Measurements from ENCODE around the gene ING2.
"Not testable (repeated sequence)": the region's sequence is repeated elsewhere in the genome, so short reads cannot be mapped to it uniquely, and the experiment has no call there.

Gene ING2

GRCh38 chr4:183550345-183551093, 45.7 kb downstream of the ING2 start:
- no peak for DNase-seq (ENCODE audit: low spot score)

GRCh38 chr4:183552274-183553146, 47.7 kb downstream of the ING2 start:
- DNase-seq (ENCODE audit: low spot score): no peak

GRCh38 chr4:183553147-183553478, 48.3 kb downstream of the ING2 start:
- not testable (repeated sequence) for DNase-seq (ENCODE audit: low spot score)

GRCh38 chr4:183553601-183554345, 48.9 kb downstream of the ING2 start:
- DNase-seq (ENCODE audit: low spot score): no peak

GRCh38 chr4:183554346-183554686, 49.5 kb downstream of the ING2 start:
- DNase-seq (ENCODE audit: low spot score): no peak

- DNase-seq (ENCODE audit: low spot score): no peak
Observed at GRCh38 chr4:183554878-183555585, 50.2 kb downstream of the ING2 start.

- no peak for DNase-seq (ENCODE audit: low spot score)
Observed at GRCh38 chr4:183556947-183557346, 52.1 kb downstream of the ING2 start.

GRCh38 chr4:183557611-183558010, 52.8 kb downstream of the ING2 start:
- no peak for DNase-seq (ENCODE audit: low spot score)

GRCh38 chr4:183558873-183559272, 54.0 kb downstream of the ING2 start:
- no peak for DNase-seq (ENCODE audit: low spot score)

GRCh38 chr4:183561905-183562304, 57.0 kb downstream of the ING2 start:
- DNase-seq (ENCODE audit: low spot score): no peak
